NK-92 (cell line): ENCODE data around the gene PAGE2.
"Not testable (repeated sequence)": the region's sequence is repeated elsewhere in the genome, so short reads cannot be mapped to it uniquely, and the experiment has no call there.

Experiments
- DNase-seq: peaks from one replicate; lab custom pipeline; 2025; ENCODE audit not compliant: unreplicated experiment; lab: John Stamatoyannopoulos, UW

PAGE2 gene

GRCh38 chrX:55120761-55121358, 32.0 kb downstream of the PAGE2 start:
- DNase-seq, result no peak

GRCh38 chrX:55123900-55124299, 35.1 kb downstream of the PAGE2 start:
- no peak for DNase-seq

DNA sequence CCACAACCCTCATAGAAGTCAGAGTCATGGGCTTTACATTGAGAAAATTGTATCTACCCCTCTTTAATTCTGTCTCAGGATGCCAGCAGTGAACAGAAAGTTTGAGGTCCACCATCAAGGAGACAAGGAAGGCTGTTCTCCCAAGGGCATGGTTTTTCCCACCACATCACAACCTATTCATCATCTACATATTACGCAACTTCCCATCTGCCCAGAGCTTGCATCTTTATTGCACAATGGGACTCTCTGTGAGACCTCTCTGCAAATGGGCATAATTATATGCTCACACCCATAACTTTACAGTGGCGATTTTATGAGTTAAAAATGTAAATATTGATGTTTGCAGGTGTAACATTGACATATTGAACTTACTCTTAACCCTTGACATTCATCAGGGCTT, 38.9 kb downstream of the PAGE2 start:
- DNase-seq, result no peak

DNA sequence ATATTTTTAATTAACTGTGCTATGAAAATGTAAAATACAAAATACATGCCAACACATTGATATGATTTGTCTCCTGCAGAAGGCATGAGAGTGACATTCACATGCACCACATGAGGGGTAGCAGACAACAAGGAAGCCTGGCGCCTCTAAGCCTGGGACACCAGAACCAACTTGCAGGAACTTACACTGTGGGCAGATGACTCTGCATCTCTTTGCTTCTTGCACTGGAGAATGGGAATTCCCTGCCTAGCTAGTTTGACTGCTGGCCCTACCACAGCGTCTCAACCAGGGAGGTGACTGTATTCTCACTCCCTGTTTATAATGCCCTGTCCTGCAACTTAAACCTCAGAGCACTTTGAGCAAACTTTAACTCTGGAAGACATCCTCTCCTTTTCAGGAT, 40.5 kb downstream of the PAGE2 start:
- no peak for DNase-seq

GRCh38 chrX:55130481-55130880, 41.7 kb downstream of the PAGE2 start:
- DNase-seq, result no peak

DNA sequence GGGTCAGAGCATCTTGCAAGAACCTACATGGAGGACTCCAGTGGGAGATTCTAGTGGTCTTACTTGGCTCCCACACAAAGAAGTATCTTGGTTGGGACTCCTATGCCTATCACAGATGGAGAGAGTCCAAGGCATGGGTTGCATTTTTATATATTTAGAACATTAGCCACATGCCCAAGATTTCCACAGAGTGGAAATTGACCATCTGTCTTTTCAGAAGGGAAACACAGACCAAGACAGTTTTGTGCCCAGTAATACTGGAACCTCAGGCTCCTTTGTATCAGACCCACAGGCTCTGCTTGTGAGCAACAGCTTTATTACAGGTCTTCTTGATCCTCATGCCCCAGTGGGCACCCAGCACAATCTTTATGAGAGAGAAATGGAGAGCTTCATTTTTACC, 43.6 kb downstream of the PAGE2 start:
- DNase-seq, result no peak

DNA sequence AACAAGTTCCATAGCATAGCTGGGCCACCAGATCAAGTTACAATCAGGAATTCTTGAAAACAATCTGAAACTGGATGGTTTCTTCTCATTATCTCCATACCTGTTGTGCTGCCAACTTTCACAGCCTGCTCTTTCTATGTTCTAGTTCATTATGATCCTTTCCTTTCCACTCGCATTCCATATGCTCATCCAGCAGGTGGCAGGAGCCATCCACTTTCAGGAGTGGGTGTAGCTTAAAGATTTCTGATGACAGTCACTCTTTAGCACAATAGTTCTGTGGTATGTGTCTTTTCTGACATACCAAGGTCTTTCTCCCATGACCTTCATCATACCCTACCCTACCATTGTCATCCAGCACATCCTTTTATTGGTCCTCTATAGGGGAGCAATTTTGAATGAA, 46.4 kb downstream of the PAGE2 start:
- DNase-seq, result no peak

- DNase-seq, result not testable (repeated sequence)
These were observed 52.0 kb downstream of the PAGE2 start for GRCh38 chrX:55140800-55141199.
